HG02938 (cell line): ENCODE measurements around the gene LPP.

ENCODE experiments used
- ATAC-seq: cut with Tn5 transposase; IDR thresholded peaks from one replicate; pipeline ENCODE4 v1.9.1; 2021; ENCODE audit warnings: mild to moderate bottlenecking, moderate library complexity; ENCODE audit not compliant: unreplicated experiment

LPP gene

GRCh38 chr3:188721990-188722389 lies 568.0 kb downstream of the LPP start:
- ATAC-seq: no peak

- ATAC-seq: no peak
These were observed 569.0 kb downstream of the LPP start for GRCh38 chr3:188722963-188723362.

GRCh38 chr3:188727052-188727451 lies 573.1 kb downstream of the LPP start:
- ATAC-seq: peak; percentile 66

GRCh38 chr3:188728371-188728896 lies 574.5 kb downstream of the LPP start:
- no peak for ATAC-seq

GRCh38 chr3:188729422-188729821 lies 575.5 kb downstream of the LPP start:
- no peak for ATAC-seq

GRCh38 chr3:188734395-188734794 lies 580.4 kb downstream of the LPP start:
- ATAC-seq: no peak

- ATAC-seq: no peak
These were observed 585.6 kb downstream of the LPP start for GRCh38 chr3:188739511-188739910.

- ATAC-seq: no peak
These were observed 586.1 kb downstream of the LPP start for GRCh38 chr3:188740010-188740409.

GRCh38 chr3:188742755-188743550 lies 589.0 kb downstream of the LPP start:
- no peak for ATAC-seq

GRCh38 chr3:188744166-188744565 lies 590.2 kb downstream of the LPP start:
- no peak for ATAC-seq

- ATAC-seq: no peak
These were observed 591.1 kb downstream of the LPP start for GRCh38 chr3:188745031-188745430.

- no peak for ATAC-seq
These were observed 592.4 kb downstream of the LPP start for GRCh38 chr3:188746291-188746783.

- ATAC-seq: no peak
These were observed 593.5 kb downstream of the LPP start for GRCh38 chr3:188747489-188747888.

GRCh38 chr3:188749010-188749617 lies 595.2 kb downstream of the LPP start:
- ATAC-seq: no peak

GRCh38 chr3:188749830-188750229 lies 595.9 kb downstream of the LPP start:
- ATAC-seq: no peak

- ATAC-seq: no peak
These were observed 596.7 kb downstream of the LPP start for GRCh38 chr3:188750617-188751016.

GRCh38 chr3:188752850-188753249 lies 598.9 kb downstream of the LPP start:
- ATAC-seq: peak; percentile 42

GRCh38 chr3:188754267-188754666 lies 600.3 kb downstream of the LPP start:
- peak; percentile 40 for ATAC-seq

GRCh38 chr3:188756241-188756640 lies 602.3 kb downstream of the LPP start:
- ATAC-seq: no peak

GRCh38 chr3:188759336-188760005 lies 605.5 kb downstream of the LPP start:
- ATAC-seq: no peak

GRCh38 chr3:188760408-188760807 lies 606.5 kb downstream of the LPP start:
- no peak for ATAC-seq

GRCh38 chr3:188761439-188761838 lies 607.5 kb downstream of the LPP start:
- ATAC-seq: no peak
